Right lobe of liver (tissue), 4 donors: ENCODE measurements around the gene PLN.

Experiments
- POLR2A ChIP-seq: fragments of 450-650 bp; IDR thresholded peaks from one replicate; pipeline ENCODE4 v1.6.1; 2017; ENCODE audit warnings: antibody characterized with exemption, mild to moderate bottlenecking
- TF ChIP-seq, protein P1 (sequence below), 4 donors: fragments of 200-600 bp in 3 of 4; fragments of 450-650 bp in 1 of 4; IDR thresholded peaks; one replicate each; pipeline versions ENCODE4 v1.5.1 to v1.8.0; 2016 to 2022; ENCODE audit warnings: antibody characterized with exemption in 4 of 4, mild to moderate bottlenecking in 2 of 4
- donor health status: DM: no; HTN: no; CAD: no.
- donor health status: DM: no; HTN: no; CAD: no.
- donor health status: DM: no; HTN: yes; CAD: no.

DNA sequence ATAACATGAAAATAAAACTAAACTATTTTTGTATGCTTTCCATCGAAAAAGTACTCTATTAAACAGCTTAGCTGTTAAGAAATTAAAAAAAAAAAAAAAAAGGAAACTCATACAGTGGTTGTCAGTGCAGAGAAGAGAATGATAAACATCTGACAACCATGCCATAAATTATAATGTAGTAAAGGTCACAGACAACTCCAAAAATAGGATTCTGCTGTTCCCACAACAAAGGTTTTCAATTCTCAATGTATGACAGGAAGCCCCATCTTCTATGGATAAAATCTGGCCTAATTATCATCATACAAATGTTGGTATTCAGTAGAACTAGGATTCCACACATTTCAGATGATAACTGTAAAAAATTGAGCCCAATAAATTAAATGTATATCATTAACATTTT, 5.0 kb downstream of the PLN start:
- TF ChIP-seq, protein P1, sequence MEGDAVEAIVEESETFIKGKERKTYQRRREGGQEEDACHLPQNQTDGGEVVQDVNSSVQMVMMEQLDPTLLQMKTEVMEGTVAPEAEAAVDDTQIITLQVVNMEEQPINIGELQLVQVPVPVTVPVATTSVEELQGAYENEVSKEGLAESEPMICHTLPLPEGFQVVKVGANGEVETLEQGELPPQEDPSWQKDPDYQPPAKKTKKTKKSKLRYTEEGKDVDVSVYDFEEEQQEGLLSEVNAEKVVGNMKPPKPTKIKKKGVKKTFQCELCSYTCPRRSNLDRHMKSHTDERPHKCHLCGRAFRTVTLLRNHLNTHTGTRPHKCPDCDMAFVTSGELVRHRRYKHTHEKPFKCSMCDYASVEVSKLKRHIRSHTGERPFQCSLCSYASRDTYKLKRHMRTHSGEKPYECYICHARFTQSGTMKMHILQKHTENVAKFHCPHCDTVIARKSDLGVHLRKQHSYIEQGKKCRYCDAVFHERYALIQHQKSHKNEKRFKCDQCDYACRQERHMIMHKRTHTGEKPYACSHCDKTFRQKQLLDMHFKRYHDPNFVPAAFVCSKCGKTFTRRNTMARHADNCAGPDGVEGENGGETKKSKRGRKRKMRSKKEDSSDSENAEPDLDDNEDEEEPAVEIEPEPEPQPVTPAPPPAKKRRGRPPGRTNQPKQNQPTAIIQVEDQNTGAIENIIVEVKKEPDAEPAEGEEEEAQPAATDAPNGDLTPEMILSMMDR (IDR thresholded peaks at IDR 0.05): no peak
- no peak for TF ChIP-seq POLR2A
